Measurements from ENCODE around the gene STC2. TPM values are rescaled to one million over a fixed set of nuclear protein-coding genes. Genes with fewer than 3 reads are reported as not detected.

Gene STC2
- total RNA-seq, 1 donor from 2014 or later: 4.9 TPM

GRCh38 chr5:173301695-173302545 lies 26.3 kb downstream of the STC2 start:
- ATAC-seq: no peak
- DNase-seq: no peak
- no peaks in the 10 kb centered on the region for H3K36me3 ChIP-seq
- intact Hi-C loops (cut with DNase I): no loop called here
- H3K4me3 ChIP-seq: no peak overlapping the region
- H3K9me3 ChIP-seq: no peaks in the 10 kb centered on the region
- H3K4me1 ChIP-seq: no peaks in the 10 kb centered on the region
- no peak overlapping the region for H3K27ac ChIP-seq
- H3K27me3 ChIP-seq: no peaks in the 10 kb centered on the region
- TF ChIP-seq, protein P1, sequence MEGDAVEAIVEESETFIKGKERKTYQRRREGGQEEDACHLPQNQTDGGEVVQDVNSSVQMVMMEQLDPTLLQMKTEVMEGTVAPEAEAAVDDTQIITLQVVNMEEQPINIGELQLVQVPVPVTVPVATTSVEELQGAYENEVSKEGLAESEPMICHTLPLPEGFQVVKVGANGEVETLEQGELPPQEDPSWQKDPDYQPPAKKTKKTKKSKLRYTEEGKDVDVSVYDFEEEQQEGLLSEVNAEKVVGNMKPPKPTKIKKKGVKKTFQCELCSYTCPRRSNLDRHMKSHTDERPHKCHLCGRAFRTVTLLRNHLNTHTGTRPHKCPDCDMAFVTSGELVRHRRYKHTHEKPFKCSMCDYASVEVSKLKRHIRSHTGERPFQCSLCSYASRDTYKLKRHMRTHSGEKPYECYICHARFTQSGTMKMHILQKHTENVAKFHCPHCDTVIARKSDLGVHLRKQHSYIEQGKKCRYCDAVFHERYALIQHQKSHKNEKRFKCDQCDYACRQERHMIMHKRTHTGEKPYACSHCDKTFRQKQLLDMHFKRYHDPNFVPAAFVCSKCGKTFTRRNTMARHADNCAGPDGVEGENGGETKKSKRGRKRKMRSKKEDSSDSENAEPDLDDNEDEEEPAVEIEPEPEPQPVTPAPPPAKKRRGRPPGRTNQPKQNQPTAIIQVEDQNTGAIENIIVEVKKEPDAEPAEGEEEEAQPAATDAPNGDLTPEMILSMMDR (IDR thresholded peaks at IDR 0.05): no peak

DNA sequence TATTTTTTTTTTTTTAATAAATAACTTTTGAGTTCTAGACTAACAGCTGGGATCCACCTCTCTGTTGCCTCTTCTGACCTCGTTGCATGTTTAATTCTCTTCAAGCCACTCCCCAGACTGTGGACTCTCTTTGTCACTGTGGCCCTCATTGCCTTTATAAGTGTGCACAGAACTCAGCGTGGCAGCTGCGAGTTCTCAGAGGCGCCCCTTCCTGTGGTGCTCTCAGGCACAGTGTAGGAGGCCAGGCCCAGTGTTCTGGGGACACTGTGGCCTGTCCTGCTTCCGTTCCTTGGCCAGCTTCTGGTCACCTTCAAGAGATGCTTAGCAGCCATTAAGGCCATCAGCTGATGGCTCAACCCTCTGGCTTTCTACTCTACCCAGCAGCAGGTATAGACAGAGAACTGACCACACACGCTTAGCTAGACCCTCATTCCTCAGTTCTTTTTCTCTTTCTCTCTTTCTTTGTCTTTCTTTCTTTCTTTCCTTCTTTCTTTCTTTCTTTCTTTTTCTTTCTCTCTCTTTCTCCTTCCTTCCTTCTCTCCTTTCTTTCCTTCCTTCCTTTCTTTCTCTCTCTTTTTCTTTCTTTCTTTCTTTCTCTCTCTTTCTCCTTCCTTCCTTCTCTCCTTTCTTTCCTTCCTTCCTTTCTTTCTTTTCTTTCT lies 27.7 kb downstream of the STC2 start:
- H3K36me3 ChIP-seq: no peaks in the 10 kb centered on the region
- TF ChIP-seq, protein P1 (IDR thresholded peaks at IDR 0.05): no peak
- ATAC-seq: peak; percentile 46
- no peaks in the 10 kb centered on the region for H3K9me3 ChIP-seq
- no peak for DNase-seq
- intact Hi-C loops (cut with DNase I): no loop called here
- H3K4me1 ChIP-seq: no peaks in the 10 kb centered on the region
- no peak overlapping the region for H3K27ac ChIP-seq
- no peak overlapping the region for H3K4me3 ChIP-seq
- H3K27me3 ChIP-seq: no peaks in the 10 kb centered on the region

- Histone ChIP-seq H3K36me3 (no peaks in the 10 kb centered on the region), H3K9me3 (no peaks in the 10 kb centered on the region), H3K4me3 (no peak overlapping the region), H3K27ac (no peak overlapping the region), H3K4me1 (no peaks in the 10 kb centered on the region), H3K27me3 (no peaks in the 10 kb centered on the region)
- DNase-seq (no peak), ATAC-seq (no peak)
- TF ChIP-seq, protein P1 (IDR thresholded peaks at IDR 0.05): no peak
- intact Hi-C loops (cut with DNase I): no loop called here
Observed at GRCh38 chr5:173299820-173300219, 28.4 kb downstream of the STC2 start.

DNA sequence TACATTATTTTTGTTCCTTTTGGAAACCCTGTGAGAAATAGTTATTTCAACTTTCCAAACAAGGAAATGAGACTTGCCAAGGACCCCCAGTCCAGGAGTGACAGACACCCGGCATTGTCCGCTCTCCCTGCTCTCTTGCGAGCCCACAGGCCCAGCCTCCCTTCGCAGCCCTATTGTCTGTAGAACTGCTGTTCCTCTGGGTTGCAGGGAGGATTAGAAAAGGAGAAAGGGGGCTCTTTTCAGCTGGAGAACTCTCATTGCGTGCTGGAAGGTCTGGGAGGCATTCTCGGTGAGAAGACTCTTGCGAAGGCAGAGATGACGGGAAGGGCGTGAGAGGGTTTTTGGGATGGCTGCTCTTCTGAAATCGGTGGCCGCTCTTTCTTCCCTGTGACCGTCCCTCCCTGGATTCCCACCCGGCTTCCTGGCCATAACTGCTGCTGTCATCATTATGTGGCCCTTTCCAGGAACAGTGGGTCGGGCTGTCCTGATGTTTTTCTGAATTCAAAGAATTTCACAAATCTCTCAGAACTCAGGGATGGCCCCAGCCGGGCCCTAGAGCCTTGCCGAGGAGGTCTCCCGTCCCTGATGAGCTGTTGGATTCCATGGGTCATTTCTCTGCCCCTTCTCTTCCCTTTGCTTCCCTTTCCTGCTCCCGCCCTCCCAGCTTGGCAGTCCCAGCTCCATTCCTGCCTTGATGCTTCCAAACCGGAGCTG lies 29.8 kb downstream of the STC2 start:
- Histone ChIP-seq H3K9me3 (no peaks in the 10 kb centered on the region), H3K36me3 (no peaks in the 10 kb centered on the region), H3K27ac (no peak overlapping the region), H3K4me3 (no peak overlapping the region), H3K4me1 (peaks cover 10% of the 10 kb centered on the region), H3K27me3 (peaks cover 4% of the 10 kb centered on the region)
- TF ChIP-seq, protein P1 (IDR thresholded peaks at IDR 0.05): no peak
- DNase-seq (no peak), ATAC-seq (no peak)
- intact Hi-C loops (cut with DNase I): no loop called here

DNA sequence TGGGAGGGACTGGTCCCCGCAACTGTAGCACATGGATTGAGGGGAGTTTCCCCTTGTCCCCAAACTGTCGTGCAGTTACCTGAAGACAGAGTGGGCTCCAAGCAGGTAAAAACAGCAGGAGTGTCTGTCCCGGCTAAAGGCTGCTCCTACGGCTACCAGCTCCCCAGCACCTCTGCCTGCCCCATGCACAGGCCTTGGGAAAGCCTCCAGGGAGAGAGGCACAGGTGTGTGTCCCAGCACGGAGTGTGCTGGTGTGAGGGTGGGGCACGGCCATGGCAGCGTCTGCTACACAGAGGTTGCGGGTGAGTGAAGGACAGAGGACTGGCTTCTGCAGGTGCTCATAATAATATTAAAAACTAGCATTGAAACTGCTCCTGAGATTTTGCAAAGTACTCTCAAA lies 30.4 kb downstream of the STC2 start:
- ATAC-seq (no peak), DNase-seq (no peak)
- Histone ChIP-seq H3K36me3 (no peaks in the 10 kb centered on the region), H3K9me3 (no peaks in the 10 kb centered on the region), H3K4me3 (no peak overlapping the region), H3K27ac (no peak overlapping the region), H3K4me1 (peaks cover 10% of the 10 kb centered on the region), H3K27me3 (peaks cover 10% of the 10 kb centered on the region)
- TF ChIP-seq, protein P1 (IDR thresholded peaks at IDR 0.05): no peak
- intact Hi-C loops (cut with DNase I): no loop called here
